Motor neuron (in vitro differentiated cells): ENCODE measurements around the gene NRDC. TPM values are rescaled to one million over a fixed set of nuclear protein-coding genes. Genes with fewer than 3 reads are reported as not detected.
"Not testable (repeated sequence)": the region's sequence is repeated elsewhere in the genome, so short reads cannot be mapped to it uniquely, and the experiment has no call there.

ENCODE experiments used
- ATAC-seq, 8 experiments: fragments of 200-7000 bp; cut with Tn5 transposase; replicated peaks in 6 of 8; 2 replicates each; pipeline ENCODE4 v1.8.0; 2021; ENCODE audit warnings: mild to moderate bottlenecking in 8 of 8, moderate library complexity in 8 of 8
- H3K27ac ChIP-seq, 2 donors: fragments of 250-450 bp; sonication (Bioruptor Pico); 2 replicates each; pipeline ENCODE4 v1.9.0; 2021; ENCODE audit warnings: antibody characterized with exemption in 2 of 2, mild to moderate bottlenecking in 2 of 2, moderate library complexity in 1 of 2
- H3K4me1 ChIP-seq, 2 donors: fragments of 250-450 bp; sonication (Bioruptor Pico); replicated peaks in 1 of 2; 2 replicates each; pipeline ENCODE4 v1.6.1; 2021; ENCODE audit warnings: antibody characterized with exemption in 2 of 2, mild to moderate bottlenecking in 2 of 2, moderate library complexity in 1 of 2
- H3K4me3 ChIP-seq, 5 donors: fragments of 250-450 bp; sonication (Bioruptor Pico); 2 replicates each; pipeline ENCODE4 v1.9.0; 2021; ENCODE audit warnings: antibody characterized with exemption in 5 of 5, mild to moderate bottlenecking in 5 of 5, moderate library complexity in 4 of 5
- WGBS, 10 experiments: fragments of 450-650 bp; shearing (Covaris generic); methylation state at CpG; one replicate each; pipeline ENCODE4 v1.0.0; 2022; 5-methylcytosine and 5-hydroxymethylcytosine counted together
- in situ Hi-C, 9 experiments: fragments of 400-800 bp; cut with MboI; loops; one replicate each; pipeline ENCODE4 v1.15.0; 2021; ENCODE audit warnings: low sequenced_read_pairs in 9 of 9, low pct_unique_long_range_greater_than_20kb in 2 of 9; ENCODE audit not compliant: unreplicated experiment in 9 of 9
- total RNA-seq, 8 experiments: library from RNA; unstranded; fragments of 300-600 nt; gene quantifications; 2 replicates each; pipeline versions ENCODE4 v1.2.3 to v1.2.4, GENCODE V29; 2022

Gene NRDC
- total RNA-seq, 8 experiments from 2014 or later = 74.2 to 140 (median 98.1) TPM

- H3K27ac ChIP-seq = no peak overlapping the region
- in situ Hi-C loops = loop anchor here in 1 of 9 experiments (25.0 kb wide), 1 partner anchor 102 kb away; no protein-coding TSS in a partner anchor
- H3K4me3 ChIP-seq = no peak overlapping the region
- 47 to 96% (median 88%) methylated on average over 3 to 4 of the region's 4 CpGs; no CpG with 5 or more reads in 2 of the 10 experiments for WGBS, 10 experiments
- ATAC-seq = no peak
- H3K4me1 ChIP-seq = peaks cover 7 to 9% of the 10 kb centered on the region in 2 donors
Observed at GRCh38 chr1:51910221-51911000, 31.9 kb upstream of the NRDC start.

- WGBS, 10 experiments = 0 to 100% (median 66%) methylated on average over 1 to 2 of the region's 2 CpGs; no CpG with 5 or more reads in 4 of the 10 experiments
- in situ Hi-C loops = loop anchor here in 4 of 9 experiments (10.0 to 25.0 kb wide), 2 partner anchors 86 to 104 kb away; partner anchors contain the start of gene RAB3B (in 3 of the 4)
- peaks cover 5 to 6% of the 10 kb centered on the region in 2 donors for H3K4me1 ChIP-seq
- no peak overlapping the region for H3K4me3 ChIP-seq
- no peak overlapping the region for H3K27ac ChIP-seq
- no peak for ATAC-seq
Observed at GRCh38 chr1:51908499-51908898, 30.0 kb upstream of the NRDC start.

- H3K4me1 ChIP-seq = peaks cover 5 to 6% of the 10 kb centered on the region in 2 donors
- 0 to 100% (median 33%) methylated on average over 1 to 4 of the region's 4 CpGs; no CpG with 5 or more reads in 1 of the 10 experiments for WGBS, 10 experiments
- peak in 4 of 8 experiments; percentile 20 to 48 (median 34) for ATAC-seq
- H3K27ac ChIP-seq = no peak overlapping the region
- H3K4me3 ChIP-seq = no peak overlapping the region
- in situ Hi-C loops = loop anchor here in 4 of 9 experiments (10.0 to 25.0 kb wide), 2 partner anchors 88 to 105 kb away; partner anchors contain the start of gene RAB3B (in 3 of the 4)
Observed at GRCh38 chr1:51907079-51907702, 28.7 kb upstream of the NRDC start.

GRCh38 chr1:51906306-51907078 is 28.0 kb upstream of the NRDC start:
- ATAC-seq = peak in 3 of 8 experiments; percentile 41 to 71 (median 58)
- in situ Hi-C loops = loop anchor here in 4 of 9 experiments (10.0 to 25.0 kb wide), 2 partner anchors 88 to 106 kb away; partner anchors contain the start of gene RAB3B (in 3 of the 4)
- H3K4me3 ChIP-seq = no peak overlapping the region
- no peak overlapping the region for H3K27ac ChIP-seq
- WGBS, 10 experiments = 0 to 100% (median 75%) methylated on average over 1 to 4 of the region's 4 CpGs
- H3K4me1 ChIP-seq = peaks cover 5 to 6% of the 10 kb centered on the region in 2 donors

- WGBS, 10 experiments = 74 to 100% (median 80%) methylated on average over 1 to 5 of the region's 5 CpGs; no CpG with 5 or more reads in 2 of the 10 experiments
- no peak overlapping the region for H3K27ac ChIP-seq
- in situ Hi-C loops = loop anchor here in 4 of 9 experiments (10.0 to 25.0 kb wide), 2 partner anchors 92 to 110 kb away; partner anchors contain the start of gene RAB3B (in 3 of the 4)
- ATAC-seq = no peak
- peaks cover 14 to 18% of the 10 kb centered on the region in 2 donors for H3K4me1 ChIP-seq
- no peak overlapping the region for H3K4me3 ChIP-seq
Observed at GRCh38 chr1:51902456-51902855, 23.9 kb upstream of the NRDC start.

- Histone ChIP-seq H3K4me1 (peaks cover 10 to 13% of the 10 kb centered on the region in 2 donors), H3K4me3 (no peak overlapping the region), H3K27ac (no peak overlapping the region)
- in situ Hi-C loops = loop anchor here in 4 of 9 experiments (10.0 to 25.0 kb wide), 2 partner anchors 94 to 111 kb away; partner anchors contain the start of gene RAB3B (in 3 of the 4)
- ATAC-seq = no peak
- 90 to 100% (median 94%) methylated on average over 1 to 4 of the region's 4 CpGs; no CpG with 5 or more reads in 3 of the 10 experiments for WGBS, 10 experiments
Observed at GRCh38 chr1:51901151-51901550, 22.6 kb upstream of the NRDC start.

- no peak for ATAC-seq
- in situ Hi-C loops = loop anchor here in 1 of 9 experiments (10.0 kb wide), 1 partner anchor 96 kb away; the partner anchor contains the start of gene RAB3B
- Histone ChIP-seq H3K4me3 (no peak overlapping the region), H3K4me1 (peaks cover 10 to 13% of the 10 kb centered on the region in 2 donors), H3K27ac (no peak overlapping the region)
- 53 to 86% (median 76%) methylated on average over 1 to 9 of the region's 10 CpGs; no CpG with 5 or more reads in 4 of the 10 experiments for WGBS, 10 experiments
Observed at GRCh38 chr1:51899022-51899421, 20.5 kb upstream of the NRDC start.

GRCh38 chr1:51898090-51898734 is 19.7 kb upstream of the NRDC start:
- no peak overlapping the region for H3K4me3 ChIP-seq
- in situ Hi-C loops = loop anchor here in 1 of 9 experiments (10.0 kb wide), 1 partner anchor 97 kb away; the partner anchor contains the start of gene RAB3B
- peaks cover 10 to 13% of the 10 kb centered on the region in 2 donors for H3K4me1 ChIP-seq
- H3K27ac ChIP-seq = no peak overlapping the region
- whole genome bisulfite sequencing, 10 experiments = 0 to 90% (median 81%) methylated on average over 3 to 6 of the region's 6 CpGs
- ATAC-seq = no peak

- no peak for ATAC-seq
- Histone ChIP-seq H3K4me1 (peaks cover 10 to 13% of the 10 kb centered on the region in 2 donors), H3K4me3 (no peak overlapping the region), H3K27ac (no peak overlapping the region)
- in situ Hi-C loops = loop anchor here in 1 of 9 experiments (10.0 kb wide), 1 partner anchor 97 kb away; the partner anchor contains the start of gene RAB3B
Observed at GRCh38 chr1:51897699-51898031, 19.1 kb upstream of the NRDC start.

- not testable (repeated sequence) for H3K4me3 ChIP-seq, ATAC-seq, H3K27ac ChIP-seq
- H3K4me1 ChIP-seq = peaks cover 9 to 10% of the 10 kb centered on the region in 2 donors
- 50 to 100% (median 75%) methylated on average over 1 to 2 of the region's 2 CpGs; no CpG with 5 or more reads in 5 of the 10 experiments for WGBS, 10 experiments
- in situ Hi-C loops = loop anchor here in 1 of 9 experiments (10.0 kb wide), 1 partner anchor 100 kb away; the partner anchor contains the start of gene RAB3B
Observed at GRCh38 chr1:51894748-51895147, 16.2 kb upstream of the NRDC start.

GRCh38 chr1:51878308-51878615 is 265 bp downstream of the NRDC start:
- WGBS, 10 experiments = 0% methylated on average over 1 to 5 of the region's 17 CpGs; no CpG with 5 or more reads in 5 of the 10 experiments
- peak in 6 of 8 experiments; percentile 46 to 56 (median 52) for ATAC-seq
- H3K27ac ChIP-seq = peak overlapping the region; percentile 90
- in situ Hi-C loops = no loop called here
- H3K4me1 ChIP-seq = peaks cover 13 to 29% of the 10 kb centered on the region in 2 donors
- H3K4me3 ChIP-seq = peak overlapping the region; percentile 57 to 87 (median 71)
